Spleen (tissue), 11 donors: ENCODE results near the gene LRP1. TPM values are rescaled to one million over a fixed set of nuclear protein-coding genes. Genes with fewer than 3 reads are reported as not detected.
A peak's percentile ranks its signal among the peaks of the same experiment; 100 is the strongest.

Experiments
- DNase-seq: peaks from one replicate; pipeline ENCODE4 v3.0.0-alpha.2; 2020
- H3K27ac ChIP-seq, 8 donors: fragments of 200-600 bp; sonication (generic) in 7 of 8; 1 replicate in 4 of 8; 2 replicates in 4 of 8; pipeline versions ENCODE4 v1.5.0 to v1.8.0; 2016 to 2021; ENCODE audit warnings: inconsistent platforms in 4 of 8, mild to moderate bottlenecking in 4 of 8, moderate library complexity in 1 of 8
- H3K27me3 ChIP-seq, 7 donors: fragments of 200-600 bp; sonication (generic) in 6 of 7; replicated peaks in 1 of 7; 1 replicate in 4 of 7; 2 replicates in 3 of 7; pipeline versions ENCODE4 v1.5.0 to v1.8.0; 2016 to 2021; ENCODE audit warnings: inconsistent platforms in 3 of 7, mild to moderate bottlenecking in 1 of 7
- H3K36me3 ChIP-seq, 6 donors: fragments of 200-600 bp; sonication (generic) in 5 of 6; 1 replicate in 4 of 6; 2 replicates in 2 of 6; pipeline versions ENCODE4 v1.5.0 to v1.8.0; 2016 to 2021; ENCODE audit warnings: inconsistent platforms in 2 of 6
- H3K4me1 ChIP-seq, 6 donors: fragments of 200-600 bp; sonication (generic) in 5 of 6; 1 replicate in 3 of 6; 2 replicates in 3 of 6; pipeline versions ENCODE4 v1.5.0 to v1.8.0; 2016 to 2021; ENCODE audit warnings: inconsistent platforms in 3 of 6
- H3K4me3 ChIP-seq, 8 donors: fragments of 200-600 bp; sonication (generic) in 7 of 8; 1 replicate in 4 of 8; 2 replicates in 4 of 8; pipeline versions ENCODE4 v1.5.0 to v1.8.0; 2016 to 2021; ENCODE audit warnings: inconsistent platforms in 4 of 8, mild to moderate bottlenecking in 4 of 8, moderate library complexity in 2 of 8
- H3K9me3 ChIP-seq, 8 donors: fragments of 200-600 bp; sonication (generic) in 7 of 8; 1 replicate in 4 of 8; 2 replicates in 4 of 8; pipeline versions ENCODE4 v1.5.0 to v1.8.0; 2016 to 2021; ENCODE audit warnings: inconsistent platforms in 4 of 8
- POLR2A ChIP-seq, 3 donors: fragments of 450-650 bp; IDR thresholded peaks; one replicate each; pipeline ENCODE4 v1.5.1; 2017; ENCODE audit warnings: antibody characterized with exemption in 3 of 3, mild to moderate bottlenecking in 1 of 3
- POLR2AphosphoS5 ChIP-seq, 3 donors: sonication (generic); formaldehyde crosslinking; IDR thresholded peaks; one replicate each; pipeline ENCODE4 v1.5.1; 2017; ENCODE audit warnings: antibody characterized with exemption in 3 of 3
- WGBS, 5 donors: extraction: QIAGEN DNeasy Blood & Tissue Kit in 3 of 5; methylation state at CpG; one replicate each; pipeline versions ENCODE4 v1.1.5 to v1.1.7; 2013 to 2018; 5-methylcytosine and 5-hydroxymethylcytosine counted together
- intact Hi-C: fragments of 100-400 bp; cut with DNase I; formaldehyde crosslinking; loops from one replicate; pipeline ENCODE4 v1.15.0; 2023; ENCODE audit warnings: low total_unique reads
- polyA plus RNA-seq, 3 donors: library from polyadenylated mRNA; stranded (reverse); fragments of 200-250 nt; gene quantifications; one replicate each; pipeline ENCODE4 v1.2.1, GENCODE V29; 2013
- total RNA-seq, 7 donors: library from RNA; depleted of rRNA in 3 of 7; stranded (reverse); fragments of >200 nt in 3 of 7; fragmentation: NEBNext Ultra II Directional in 4 of 7; extraction: Animal tissue kit (Norgen Biotek cat#: 25700) in 4 of 7; gene quantifications; one replicate each; pipeline versions ENCODE4 v1.1.0 to v1.2.1, GENCODE V29; 2016 to 2021
- TF ChIP-seq, protein P1 (sequence below), 11 experiments: fragments of 200-600 bp in 7 of 11; fragments of 450-650 bp in 4 of 11; sonication (generic) in 4 of 11; IDR thresholded peaks in 8 of 11; conservative IDR thresholded peaks in 3 of 11; 1 replicate in 7 of 11; 2 replicates in 4 of 11; pipeline versions ENCODE4 v1.4.0 to v1.8.0; 2016 to 2021; ENCODE audit warnings: antibody characterized with exemption in 11 of 11, inconsistent platforms in 4 of 11, mild to moderate bottlenecking in 1 of 11
- donor health status: healthy with polysubstance abuse.
- donor health status: DM: no; HTN: no; CAD: no; lungs with moderate emphysema.
- donor health status: DM: no; HTN: no; CAD: no.
- donor health status: Bipolar disorder and iron deficiency.
- donor health status: healthy.
- donor health status: DM: no; HTN: no; CAD: no.
- donor health status: DM: yes; HTN: yes; CAD: no.

LRP1 gene
- total and polyA plus RNA-seq, 10 donors = 8.9 to 216 (median 159) TPM

- H3K27ac ChIP-seq = peak overlapping the region in 1 of 8 donors; percentile 2
- no peaks in the 10 kb centered on the region for H3K9me3 ChIP-seq
- intact Hi-C loops = no loop called here
- TF ChIP-seq POLR2AphosphoS5 (IDR thresholded peaks at IDR 0.05) (peak in 2 of 3 donors; percentile 22 to 40), POLR2A (IDR thresholded peaks at IDR 0.05) (no peak)
- TF ChIP-seq, protein P1, sequence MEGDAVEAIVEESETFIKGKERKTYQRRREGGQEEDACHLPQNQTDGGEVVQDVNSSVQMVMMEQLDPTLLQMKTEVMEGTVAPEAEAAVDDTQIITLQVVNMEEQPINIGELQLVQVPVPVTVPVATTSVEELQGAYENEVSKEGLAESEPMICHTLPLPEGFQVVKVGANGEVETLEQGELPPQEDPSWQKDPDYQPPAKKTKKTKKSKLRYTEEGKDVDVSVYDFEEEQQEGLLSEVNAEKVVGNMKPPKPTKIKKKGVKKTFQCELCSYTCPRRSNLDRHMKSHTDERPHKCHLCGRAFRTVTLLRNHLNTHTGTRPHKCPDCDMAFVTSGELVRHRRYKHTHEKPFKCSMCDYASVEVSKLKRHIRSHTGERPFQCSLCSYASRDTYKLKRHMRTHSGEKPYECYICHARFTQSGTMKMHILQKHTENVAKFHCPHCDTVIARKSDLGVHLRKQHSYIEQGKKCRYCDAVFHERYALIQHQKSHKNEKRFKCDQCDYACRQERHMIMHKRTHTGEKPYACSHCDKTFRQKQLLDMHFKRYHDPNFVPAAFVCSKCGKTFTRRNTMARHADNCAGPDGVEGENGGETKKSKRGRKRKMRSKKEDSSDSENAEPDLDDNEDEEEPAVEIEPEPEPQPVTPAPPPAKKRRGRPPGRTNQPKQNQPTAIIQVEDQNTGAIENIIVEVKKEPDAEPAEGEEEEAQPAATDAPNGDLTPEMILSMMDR (IDR thresholded peaks at IDR 0.05 in 8 of 11, conservative IDR thresholded peaks at IDR 0.05 in 3 of 11) = peak; percentile 57 to 86 (median 74)
- H3K36me3 ChIP-seq = peaks cover 0 to 5% (median 0%) of the 10 kb centered on the region in 6 donors
- H3K27me3 ChIP-seq = peaks cover 0 to 69% (median 56%) of the 10 kb centered on the region in 7 donors
- DNase-seq = peak; percentile 93
- H3K4me3 ChIP-seq = peak overlapping the region in 7 of 8 donors; percentile 15 to 77 (median 32)
- 9 to 12% (median 11%) methylated on average over 33 to 41 of the region's 41 CpGs for WGBS, 5 donors
- H3K4me1 ChIP-seq = peaks cover 48 to 59% (median 55%) of the 10 kb centered on the region in 6 donors
These were observed 115.4 kb downstream of the LRP1 start for GRCh38 chr12:57243521-57244311.

DNA sequence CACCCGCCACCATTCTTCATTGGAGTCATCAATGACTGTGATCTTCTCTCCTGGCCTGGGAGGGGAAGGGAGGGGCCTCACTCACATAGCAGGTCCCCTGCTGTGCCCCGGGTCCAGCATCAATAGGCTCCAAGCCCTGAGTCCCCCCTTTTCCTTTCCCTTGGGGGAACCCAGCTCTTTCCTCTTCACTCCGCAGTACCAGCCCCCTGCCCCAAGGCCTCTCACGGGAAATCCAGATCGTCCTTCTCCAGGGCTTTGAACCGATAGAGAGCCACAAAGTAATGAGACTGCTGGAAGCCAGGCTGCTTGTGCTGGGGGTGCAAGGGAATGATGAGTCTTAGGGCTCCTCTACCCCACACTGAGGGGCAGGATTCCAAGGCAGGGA, 116.0 kb downstream of the LRP1 start:
- intact Hi-C loops = no loop called here
- 64 to 89% (median 73%) methylated on average over 6 of the region's 6 CpGs for WGBS, 5 donors
- H3K4me1 ChIP-seq = peaks cover 42 to 59% (median 49%) of the 10 kb centered on the region in 6 donors
- TF ChIP-seq POLR2AphosphoS5 (IDR thresholded peaks at IDR 0.05) = no peak
- TF ChIP-seq, protein P1 (IDR thresholded peaks at IDR 0.05 in 8 of 11, conservative IDR thresholded peaks at IDR 0.05 in 3 of 11) = no peak
- no peak for TF ChIP-seq POLR2A (IDR thresholded peaks at IDR 0.05)
- no peaks in the 10 kb centered on the region for H3K9me3 ChIP-seq
- H3K27ac ChIP-seq = no peak overlapping the region
- H3K4me3 ChIP-seq = peak overlapping the region in 1 of 8 donors; percentile 77
- peaks cover 0 to 5% (median 0%) of the 10 kb centered on the region in 6 donors for H3K36me3 ChIP-seq
- H3K27me3 ChIP-seq = peaks cover 0 to 63% (median 50%) of the 10 kb centered on the region in 7 donors
- no peak for DNase-seq

DNA sequence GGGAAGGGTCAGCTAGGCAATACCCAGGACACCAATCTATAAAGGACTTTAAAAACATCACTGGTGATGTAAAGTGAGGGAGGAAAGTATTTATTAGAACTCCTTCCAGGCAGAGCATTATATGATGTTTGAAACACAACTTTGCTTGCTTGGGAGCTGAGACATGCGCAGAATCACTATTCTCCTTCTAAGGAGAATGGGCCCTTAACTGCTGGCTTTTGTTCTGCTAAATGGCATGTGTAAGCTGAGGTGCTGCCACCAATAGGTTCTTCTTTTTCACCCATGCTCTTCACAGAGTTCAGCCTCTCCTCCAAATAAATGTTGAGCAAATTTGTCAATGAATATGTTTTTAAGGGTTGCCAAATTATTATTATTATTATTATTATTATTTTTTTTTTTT, 118.8 kb downstream of the LRP1 start:
- Histone ChIP-seq H3K4me1 (peaks cover 18 to 32% (median 22%) of the 10 kb centered on the region in 6 donors), H3K9me3 (no peaks in the 10 kb centered on the region), H3K27ac (no peak overlapping the region), H3K36me3 (peaks cover 0 to 5% (median 0%) of the 10 kb centered on the region in 6 donors), H3K4me3 (no peak overlapping the region), H3K27me3 (peaks cover 0 to 36% (median 23%) of the 10 kb centered on the region in 7 donors)
- DNase-seq = no peak
- intact Hi-C loops = no loop called here
- WGBS, 5 donors = 89 to 100% (median 97%) methylated on average over 1 of the region's 1 CpG
- TF ChIP-seq POLR2A (IDR thresholded peaks at IDR 0.05) (no peak), POLR2AphosphoS5 (IDR thresholded peaks at IDR 0.05) (no peak)
- TF ChIP-seq, protein P1 (IDR thresholded peaks at IDR 0.05 in 8 of 11, conservative IDR thresholded peaks at IDR 0.05 in 3 of 11) = no peak
